Ovary (tissue), 9 donors: ENCODE results near the gene QPCTL. TPM values are rescaled to one million over a fixed set of nuclear protein-coding genes. Genes with fewer than 3 reads are reported as not detected.

Experiments used
- DNase-seq, 5 donors: peaks; one replicate each; pipeline ENCODE4 v3.0.0-alpha.2; 2019 to 2020
- H3K27ac ChIP-seq, 2 donors: fragments of 200-600 bp; one replicate each; pipeline versions ENCODE4 v1.5.1 to v1.8.0; 2019 to 2022
- H3K27me3 ChIP-seq: fragments of 200-600 bp; one replicate; pipeline ENCODE4 v1.8.0; 2022
- H3K36me3 ChIP-seq: fragments of 200-600 bp; sonication (generic); one replicate; pipeline ENCODE4 v1.5.1; 2019
- H3K4me1 ChIP-seq: one replicate; pipeline ENCODE4 v1.8.1; 2013; ENCODE audit warnings: mild to moderate bottlenecking, moderate library complexity; ENCODE audit not compliant: insufficient read depth
- H3K4me3 ChIP-seq: fragments of 200-600 bp; sonication (generic); one replicate; pipeline ENCODE4 v1.5.1; 2017
- H3K9me3 ChIP-seq, 2 donors: fragments of 200-600 bp in 1 of 2; sonication (generic) in 1 of 2; one replicate each; pipeline versions ENCODE4 v1.5.1 to v1.8.1; 2013 to 2019; ENCODE audit warnings: mild to moderate bottlenecking in 1 of 2, moderate library complexity in 1 of 2
- CTCF ChIP-seq, 3 donors: fragments of 450-650 bp in 2 of 3; fragments of 200-600 bp in 1 of 3; IDR thresholded peaks; one replicate each; pipeline versions ENCODE4 v1.5.1 to v1.8.0; 2016 to 2022; ENCODE audit warnings: antibody characterized with exemption in 3 of 3, mild to moderate bottlenecking in 1 of 3
- EP300 ChIP-seq: sonication (generic); formaldehyde crosslinking; IDR thresholded peaks from one replicate; pipeline ENCODE4 v1.6.1; 2017; ENCODE audit warnings: antibody characterized with exemption
- POLR2A ChIP-seq: fragments of 450-650 bp; IDR thresholded peaks from one replicate; pipeline ENCODE4 v1.6.1; 2017; ENCODE audit warnings: antibody characterized with exemption, mild to moderate bottlenecking, moderate library complexity
- WGBS, 3 donors: extraction: QIAGEN DNeasy Blood & Tissue Kit in 1 of 3; methylation state at CpG; one replicate each; pipeline versions ENCODE4 v1.1.5 to v1.1.7; 2013 to 2017; 5-methylcytosine and 5-hydroxymethylcytosine counted together
- intact Hi-C, 4 donors: fragments of 100-400 bp; cut with DNase I; formaldehyde crosslinking; loops; one replicate each; pipeline versions ENCODE4 v1.11.0 to v1.15.1; 2022 to 2023
- polyA plus RNA-seq, 2 donors: library from polyadenylated mRNA; stranded (reverse); fragments of 200-250 nt in 1 of 2; fragments of 350-450 nt in 1 of 2; fragmentation: Illumina TruSeq in 1 of 2; extraction: RNeasy Lipid Tissue Mini Kit (QIAGEN cat#74804) in 1 of 2; gene quantifications; one replicate each; pipeline ENCODE4 v1.2.3, GENCODE V29; 2013 to 2014
- total RNA-seq, 7 donors: library from RNA; depleted of rRNA in 2 of 7; stranded (reverse); fragments of >200 nt in 2 of 7; fragmentation: NEBNext Ultra II Directional in 3 of 7; extraction: Animal tissue kit (Norgen Biotek cat#: 25700) in 3 of 7; gene quantifications; one replicate each; pipeline versions ENCODE4 v1.1.0 to v1.2.4, GENCODE V29; 2016 to 2023
- donor health status: DM: no; HTN: no; CAD: no; lungs with moderate emphysema.
- donor health status: DM: no; HTN: no; CAD: no.
- donor health status: Bipolar disorder and iron deficiency.
- donor health status: DM: yes; HTN: yes; CAD: no.
- donor health status: DM: no; HTN: no; CAD: no.
- donor health status: DM: yes; HTN: yes; CAD: no.

QPCTL gene
- total and polyA plus RNA-seq, 9 donors = 3.2 to 15.3 (median 6.8) TPM

- DNase-seq = peak; percentile 92 to 95 (median 94)
- no peaks in the 10 kb centered on the region for H3K36me3 ChIP-seq
- H3K4me3 ChIP-seq = peak within 1 kb of the TSS; percentile 57
- intact Hi-C loops = loop anchor here in 3 of 4 donors (5.0 kb wide), 2 partner anchors 76 to 169 kb away; partner anchors contain the start of gene SIX5 (in 2 of the 3)
- TF ChIP-seq POLR2A (peak; percentile 90), EP300 (no peak), CTCF (IDR thresholded peaks at IDR 0.05) (no peak)
- H3K27ac ChIP-seq = peak within 1 kb of the TSS; percentile 7 to 88
- no peaks in the 10 kb centered on the region for H3K9me3 ChIP-seq
- H3K4me1 ChIP-seq = peaks cover 3% of the 10 kb centered on the region
- no peaks in the 10 kb centered on the region for H3K27me3 ChIP-seq
- 0 to 1% (median 1%) methylated on average over 36 of the region's 36 CpGs for WGBS, 3 donors
Measured at GRCh38 chr19:45691516-45692186, 815 bp upstream of the QPCTL start, which contains the start of gene SNRPD2. SNRPD2 (minus strand) TSS chr19:45691953; CDS start chr19:45691888, 65 bp downstream.

- H3K9me3 ChIP-seq = no peaks in the 10 kb centered on the region
- intact Hi-C loops = loop anchor here in 3 of 4 donors (5.0 kb wide), 2 partner anchors 74 to 171 kb away; partner anchors contain the start of gene SIX5 (in 2 of the 3)
- peak overlapping the region; percentile 57 for H3K4me3 ChIP-seq
- peak; percentile 64 to 84 (median 80) for DNase-seq
- H3K36me3 ChIP-seq = no peaks in the 10 kb centered on the region
- TF ChIP-seq POLR2A (no peak), EP300 (no peak), CTCF (IDR thresholded peaks at IDR 0.05) (peak; percentile 61 to 79 (median 67))
- peaks cover 3% of the 10 kb centered on the region for H3K4me1 ChIP-seq
- peak overlapping the region; percentile 7 to 88 for H3K27ac ChIP-seq
- no peaks in the 10 kb centered on the region for H3K27me3 ChIP-seq
- WGBS, 3 donors = 0 to 3% (median 2%) methylated on average over 22 of the region's 22 CpGs
Measured at GRCh38 chr19:45693106-45693788, 781 bp downstream of the QPCTL start.

GRCh38 chr19:45701676-45702075, 9.2 kb downstream of the QPCTL start:
- Histone ChIP-seq H3K4me1 (no peaks in the 10 kb centered on the region), H3K36me3 (no peaks in the 10 kb centered on the region), H3K4me3 (no peak overlapping the region), H3K27me3 (no peaks in the 10 kb centered on the region), H3K27ac (no peak overlapping the region), H3K9me3 (no peaks in the 10 kb centered on the region)
- WGBS, 3 donors = 68 to 90% (median 76%) methylated on average over 7 of the region's 7 CpGs
- intact Hi-C loops = no loop called here
- TF ChIP-seq POLR2A (no peak), CTCF (IDR thresholded peaks at IDR 0.05) (no peak), EP300 (no peak)
- DNase-seq = no peak

- H3K36me3 ChIP-seq = no peaks in the 10 kb centered on the region
- H3K4me3 ChIP-seq = no peak overlapping the region
- no peak for DNase-seq
- TF ChIP-seq EP300 (no peak), POLR2A (no peak), CTCF (IDR thresholded peaks at IDR 0.05) (no peak)
- intact Hi-C loops = no loop called here
- WGBS, 3 donors = 88 to 97% (median 94%) methylated on average over 9 of the region's 9 CpGs
- no peaks in the 10 kb centered on the region for H3K4me1 ChIP-seq
- H3K27ac ChIP-seq = no peak overlapping the region
- no peaks in the 10 kb centered on the region for H3K9me3 ChIP-seq
- no peaks in the 10 kb centered on the region for H3K27me3 ChIP-seq
Measured at GRCh38 chr19:45705115-45705514, 12.6 kb downstream of the QPCTL start.
